ENCODE data around the gene SYVN1.

- TF ChIP-seq GATA2 (IDR thresholded peaks at IDR 0.05; ENCODE audit: low read depth, low read length) (no peak), GATA3 (IDR thresholded peaks at IDR 0.05; ENCODE audit: low read depth, low read length) (no peak)
These were observed 47.4 kb upstream of the SYVN1 start, which contains the start of gene CAPN1 for GRCh38 chr11:65181569-65182257.
